NCI-H510A treated with DMSO at 0.1 percent for 48 hours (cell line): ENCODE results near the gene ELOB.

Experiments
- DNase-seq: peaks from one replicate; lab custom pipeline; 2025; lab: John Stamatoyannopoulos, UW

The ELOB gene

GRCh38 chr16:2783581-2784357, 6.7 kb upstream of the ELOB start:
- no peak for DNase-seq

- no peak for DNase-seq
Measured at GRCh38 chr16:2782583-2783351, 5.7 kb upstream of the ELOB start.

- no peak for DNase-seq
Measured at GRCh38 chr16:2779978-2780898, 3.2 kb upstream of the ELOB start.

GRCh38 chr16:2779151-2779920, 2.3 kb upstream of the ELOB start:
- DNase-seq = no peak

- DNase-seq = no peak
Measured at GRCh38 chr16:2778630-2778958, 1.5 kb upstream of the ELOB start.

- no peak for DNase-seq
Measured at GRCh38 chr16:2777903-2778629, 986 bp upstream of the ELOB start.

- DNase-seq = no peak
Measured at GRCh38 chr16:2776500-2777139, 460 bp downstream of the ELOB start.

GRCh38 chr16:2775765-2776499, 1.1 kb downstream of the ELOB start:
- DNase-seq = no peak

- no peak for DNase-seq
Measured at GRCh38 chr16:2775131-2775716, 1.9 kb downstream of the ELOB start.

GRCh38 chr16:2774161-2774891, 2.8 kb downstream of the ELOB start:
- no peak for DNase-seq

GRCh38 chr16:2773188-2773968, 3.7 kb downstream of the ELOB start:
- DNase-seq = no peak

- no peak for DNase-seq
Measured at GRCh38 chr16:2771496-2772402, 5.3 kb downstream of the ELOB start.

- DNase-seq = no peak
Measured at GRCh38 chr16:2770057-2770951, 6.8 kb downstream of the ELOB start.

- DNase-seq = no peak
Measured at GRCh38 chr16:2769675-2770056, 7.4 kb downstream of the ELOB start.

- DNase-seq = no peak
Measured at GRCh38 chr16:2769100-2769529, 8.0 kb downstream of the ELOB start.
